Stimulated activated CD4-positive, alpha-beta T cell treated with anti-CD3 and anti-CD28 coated beads, Interleukin-15, amount 100 ng/mL, for 24 hours (primary cell): ENCODE results near the gene LMF1.

Experiments used
- DNase-seq: peaks from one replicate; pipeline ENCODE4 v3.0.0-alpha.2; 2020

The LMF1 gene

GRCh38 chr16:877242-878071 lies 93.3 kb downstream of the LMF1 start:
- no peak for DNase-seq

GRCh38 chr16:876523-877241 lies 94.1 kb downstream of the LMF1 start:
- DNase-seq = no peak

- no peak for DNase-seq
These were observed 94.8 kb downstream of the LMF1 start for GRCh38 chr16:876041-876335.

GRCh38 chr16:875182-876040 lies 95.4 kb downstream of the LMF1 start:
- DNase-seq = no peak

GRCh38 chr16:874366-875181 lies 96.2 kb downstream of the LMF1 start:
- DNase-seq = no peak

- DNase-seq = no peak
These were observed 96.9 kb downstream of the LMF1 start for GRCh38 chr16:873889-874288.

GRCh38 chr16:873243-873661 lies 97.5 kb downstream of the LMF1 start:
- no peak for DNase-seq

- DNase-seq = no peak
These were observed 98.1 kb downstream of the LMF1 start for GRCh38 chr16:872436-873242.

GRCh38 chr16:871562-872345 lies 99.0 kb downstream of the LMF1 start:
- DNase-seq = no peak

GRCh38 chr16:870856-871561 lies 99.8 kb downstream of the LMF1 start:
- DNase-seq = no peak

GRCh38 chr16:869823-870641 lies 100.8 kb downstream of the LMF1 start:
- DNase-seq = no peak

- DNase-seq = no peak
These were observed 101.7 kb downstream of the LMF1 start for GRCh38 chr16:868846-869822.

- no peak for DNase-seq
These were observed 102.4 kb downstream of the LMF1 start for GRCh38 chr16:868386-868755.

- DNase-seq = no peak
These were observed 103.1 kb downstream of the LMF1 start for GRCh38 chr16:867421-868385.

- DNase-seq = no peak
These were observed 104.4 kb downstream of the LMF1 start for GRCh38 chr16:866252-866896.

GRCh38 chr16:865026-865425 lies 105.8 kb downstream of the LMF1 start:
- no peak for DNase-seq
